Measurements from ENCODE around the gene PPFIA1. TPM values are rescaled to one million over a fixed set of nuclear protein-coding genes. Genes with fewer than 3 reads are reported as not detected.

The PPFIA1 gene
- total and polyA plus RNA-seq, 2 of the 8 experiments (the other 6 are each of a cell fraction or from before 2014, with no cell fraction given) = 44.3 to 73.5 TPM

GRCh38 chr11:70405679-70406395 lies 135.3 kb downstream of the PPFIA1 start (continued):
- no peak for TF ChIP-seq BRCA1 (IDR thresholded peaks at IDR 0.05; ENCODE audit: low read depth, low read length)
- TF ChIP-seq TCF12 (IDR thresholded peaks at IDR 0.05; ENCODE audit: low read depth, low read length) = no peak
- no peak for TF ChIP-seq CHD2 (IDR thresholded peaks at IDR 0.05; ENCODE audit: low read length)
- TF ChIP-seq MAFK (IDR thresholded peaks at IDR 0.05; ENCODE audit: low read depth, low read length) = no peak
- no peak for TF ChIP-seq JUND (IDR thresholded peaks at IDR 0.05; ENCODE audit: low read length)
- no peak for TF ChIP-seq CHD7 (IDR thresholded peaks at IDR 0.05; ENCODE audit: insufficient replicate concordance, low read length)

All from H1 (cell line).